ENCODE data around the gene FHIP1A. TPM values are rescaled to one million over a fixed set of nuclear protein-coding genes. Genes with fewer than 3 reads are reported as not detected.

Gene FHIP1A
- total and polyA plus RNA-seq, 2 of the 8 experiments (the other 6 are each of a cell fraction or from before 2014, with no cell fraction given) = 17.9 to 75.2 TPM

- TF ChIP-seq ATF3 (IDR thresholded peaks at IDR 0.05; ENCODE audit: insufficient read depth, low read depth, low read length) (no peak), MAFK (IDR thresholded peaks at IDR 0.05; ENCODE audit: low read depth, low read length) (no peak), CTCF (IDR thresholded peaks at IDR 0.05; ENCODE audit: control extremely low read depth in 1 of 3, insufficient read depth in 1 of 3, low read depth in 1 of 3, low read length in 3 of 3) (no peak), KDM5A (IDR thresholded peaks at IDR 0.05; ENCODE audit: low read length) (no peak), SRF (IDR thresholded peaks at IDR 0.05; ENCODE audit: low read depth, low read length) (no peak)
These were observed 30.3 kb downstream of the FHIP1A start (continued) for GRCh38 chr4:151439320-151439719.

All from H1 (cell line).